GM19468 (cell line): ENCODE measurements around the gene BCAS3.
"Not testable (repeated sequence)": the region's sequence is repeated elsewhere in the genome, so short reads cannot be mapped to it uniquely, and the experiment has no call there.

ENCODE experiments used
- ATAC-seq: cut with Tn5 transposase; IDR thresholded peaks from one replicate; pipeline ENCODE4 v1.9.1; 2021; ENCODE audit warnings: mild to moderate bottlenecking, moderate library complexity, moderate number of reproducible peaks; ENCODE audit not compliant: unreplicated experiment; ENCODE audit errors: extremely low read depth

BCAS3 gene

GRCh38 chr17:60916043-60916442 lies 238.4 kb downstream of the BCAS3 start:
- no peak for ATAC-seq

- no peak for ATAC-seq
These were observed 242.5 kb downstream of the BCAS3 start for GRCh38 chr17:60920107-60920506.

- no peak for ATAC-seq
These were observed 245.3 kb downstream of the BCAS3 start for GRCh38 chr17:60923000-60923399.

- no peak for ATAC-seq
These were observed 249.0 kb downstream of the BCAS3 start for GRCh38 chr17:60926466-60927183.

GRCh38 chr17:60933739-60934138 lies 256.1 kb downstream of the BCAS3 start:
- ATAC-seq = no peak

- no peak for ATAC-seq
These were observed 257.1 kb downstream of the BCAS3 start for GRCh38 chr17:60934723-60935122.

GRCh38 chr17:60935991-60936390 lies 258.3 kb downstream of the BCAS3 start:
- not testable (repeated sequence) for ATAC-seq

- no peak for ATAC-seq
These were observed 261.7 kb downstream of the BCAS3 start for GRCh38 chr17:60939318-60939717.

- no peak for ATAC-seq
These were observed 263.4 kb downstream of the BCAS3 start for GRCh38 chr17:60941028-60941427.

- ATAC-seq = no peak
These were observed 263.9 kb downstream of the BCAS3 start for GRCh38 chr17:60941571-60941970.

- ATAC-seq = no peak
These were observed 267.1 kb downstream of the BCAS3 start for GRCh38 chr17:60944751-60945150.

- ATAC-seq = no peak
These were observed 269.4 kb downstream of the BCAS3 start for GRCh38 chr17:60947100-60947499.

GRCh38 chr17:60947543-60947942 lies 269.9 kb downstream of the BCAS3 start:
- no peak for ATAC-seq

- no peak for ATAC-seq
These were observed 275.1 kb downstream of the BCAS3 start for GRCh38 chr17:60952747-60953146.

- no peak for ATAC-seq
These were observed 281.4 kb downstream of the BCAS3 start for GRCh38 chr17:60959011-60959410.

- no peak for ATAC-seq
These were observed 282.0 kb downstream of the BCAS3 start for GRCh38 chr17:60959696-60960095.

GRCh38 chr17:60960398-60961065 lies 282.9 kb downstream of the BCAS3 start:
- no peak for ATAC-seq

GRCh38 chr17:60964160-60964559 lies 286.5 kb downstream of the BCAS3 start:
- no peak for ATAC-seq

- no peak for ATAC-seq
These were observed 290.6 kb downstream of the BCAS3 start for GRCh38 chr17:60968266-60968665.

- ATAC-seq = no peak
These were observed 291.9 kb downstream of the BCAS3 start for GRCh38 chr17:60969500-60970037.

GRCh38 chr17:60970741-60971140 lies 293.1 kb downstream of the BCAS3 start:
- no peak for ATAC-seq
